ENCODE results near the gene NMRAL1. TPM values are rescaled to one million over a fixed set of nuclear protein-coding genes. Genes with fewer than 3 reads are reported as not detected.

NMRAL1 gene
- total and polyA plus RNA-seq, 2 experiments from 2014 or later = 50.7 to 61.7 TPM

- H3K4me2 ChIP-seq = no peak overlapping the region
- H2AFZ ChIP-seq = no peak overlapping the region
- H3K9me2 ChIP-seq (ENCODE audit: insufficient read depth) = no peaks in the 10 kb centered on the region
- no peak overlapping the region for H3K4me3 Mint-ChIP-seq
- H3K27ac ChIP-seq (ENCODE audit: low read depth) = no peak overlapping the region
- H3F3A ChIP-seq (replicated peaks; ENCODE audit: low read depth) = peaks cover 17% of the 10 kb centered on the region
- H3K27ac Mint-ChIP-seq = no peak overlapping the region
- no peak for TF ChIP-seq ZNF331 (CRISPR knock-in tag; IDR thresholded peaks at IDR 0.05; ENCODE audit: low read depth)
- no peak for TF ChIP-seq STAT1 (IDR thresholded peaks at IDR 0.05; ENCODE audit: unreplicated experiment)
- H3K4me1 ChIP-seq (ENCODE audit: insufficient read depth) = no peaks in the 10 kb centered on the region
- H3K4me1 Mint-ChIP-seq = peaks cover 7% of the 10 kb centered on the region
- peaks cover 18% of the 10 kb centered on the region for H3K36me3 ChIP-seq (ENCODE audit: insufficient read depth)
- H3K36me3 Mint-ChIP-seq (ENCODE audit: low read depth) = peaks cover 51% of the 10 kb centered on the region
- ATAC-seq = no peak
- peaks cover 20% of the 10 kb centered on the region for H3K27me3 Mint-ChIP-seq (ENCODE audit: insufficient read depth, low read depth, poor library complexity)
- no peak overlapping the region for H3K4me3 ChIP-seq
- H3K79me2 ChIP-seq (replicated peaks; ENCODE audit: insufficient read depth) = no peaks in the 10 kb centered on the region
- H3K27me3 ChIP-seq (ENCODE audit: insufficient read depth) = no peaks in the 10 kb centered on the region
- DNase-seq (ENCODE audit: low spot score) = no peak
- H3K9me3 Mint-ChIP-seq = no peaks in the 10 kb centered on the region
- H4K20me1 ChIP-seq (replicated peaks; ENCODE audit: insufficient read depth) = peaks cover 13% of the 10 kb centered on the region
These were observed 18.5 kb downstream of the NMRAL1 start for GRCh38 chr16:4455951-4456350.

GRCh38 chr16:4455081-4455480 lies 19.3 kb downstream of the NMRAL1 start:
- H3K27ac Mint-ChIP-seq = no peak overlapping the region
- no peaks in the 10 kb centered on the region for H3K9me2 ChIP-seq (ENCODE audit: insufficient read depth)
- no peak for TF ChIP-seq CREB1 (CRISPR knock-in tag; IDR thresholded peaks at IDR 0.05; ENCODE audit: low read depth)
- no peak for TF ChIP-seq EZH2 (IDR thresholded peaks at IDR 0.05; ENCODE audit: low read depth, unreplicated experiment)
- TF ChIP-seq NANOG (IDR thresholded peaks at IDR 0.05; ENCODE audit: borderline replicate concordance) = no peak
- TF ChIP-seq JUNB (IDR thresholded peaks at IDR 0.05; ENCODE audit: unreplicated experiment) = no peak
- no peak for TF ChIP-seq STAT1 (IDR thresholded peaks at IDR 0.05; ENCODE audit: unreplicated experiment)
- no peak for TF ChIP-seq POLR2AphosphoS5 (IDR thresholded peaks at IDR 0.05; ENCODE audit: low read depth)
- TF ChIP-seq CTCF (conservative IDR thresholded peaks at IDR 0.05; ENCODE audit: low read depth in 2 of 2) = no peak
- TF ChIP-seq ETS1 (IDR thresholded peaks at IDR 0.05) = no peak
- no peak for TF ChIP-seq REST (IDR thresholded peaks at IDR 0.05; ENCODE audit: unreplicated experiment)
- no peak for TF ChIP-seq EZH2phosphoT487 (IDR thresholded peaks at IDR 0.05; ENCODE audit: unreplicated experiment)
- TF ChIP-seq ZNF331 (CRISPR knock-in tag; IDR thresholded peaks at IDR 0.05; ENCODE audit: low read depth) = no peak
- TF ChIP-seq ZNF114 (CRISPR knock-in tag; IDR thresholded peaks at IDR 0.05) = no peak

More at GRCh38 chr16:4455081-4455480, 19.3 kb downstream of the NMRAL1 start:
- Mint-ChIP-seq H3K4me1 (peaks cover 9% of the 10 kb centered on the region; the same call in 2 of the 3 replicates), H3K9me3 (no peaks in the 10 kb centered on the region), H3K36me3 (ENCODE audit: low read depth) (peaks cover 56% of the 10 kb centered on the region), H3K27me3 (ENCODE audit: insufficient read depth, low read depth, poor library complexity) (peaks cover 18% of the 10 kb centered on the region), H3K4me3 (no peak overlapping the region)
- H3K27ac ChIP-seq (ENCODE audit: low read depth) = no peak overlapping the region
- H4K20me1 ChIP-seq (replicated peaks; ENCODE audit: insufficient read depth) = peaks cover 13% of the 10 kb centered on the region
- DNase-seq (ENCODE audit: low spot score) = no peak
- H3K4me2 ChIP-seq = no peak overlapping the region
- H3K4me1 ChIP-seq (ENCODE audit: insufficient read depth) = no peaks in the 10 kb centered on the region
- no peak overlapping the region for H3K4me3 ChIP-seq
- no peaks in the 10 kb centered on the region for H3K27me3 ChIP-seq (ENCODE audit: insufficient read depth)
- H3K79me2 ChIP-seq (replicated peaks; ENCODE audit: insufficient read depth) = no peaks in the 10 kb centered on the region
- no peak for ATAC-seq
- peaks cover 25% of the 10 kb centered on the region for H3K36me3 ChIP-seq (ENCODE audit: insufficient read depth)
- peaks cover 15% of the 10 kb centered on the region for H3F3A ChIP-seq (replicated peaks; ENCODE audit: low read depth)
- H2AFZ ChIP-seq = no peak overlapping the region

Measured in GM23338 (cell line).